Astrocyte (in vitro differentiated cells and primary cell): ENCODE data around the gene COQ8A. TPM values are rescaled to one million over a fixed set of nuclear protein-coding genes. Genes with fewer than 3 reads are reported as not detected.
A peak's percentile ranks its signal among the peaks of the same experiment; 100 is the strongest.

ENCODE experiments used
- DNase-seq: peaks from one replicate; pipeline ENCODE4 v3.0.0-alpha.2; 2010; ENCODE audit warnings: low read depth
- FAIRE-seq: peaks from 2 replicates; lab custom pipeline; 2011; peaks lifted over from hg19 to GRCh38; lab: Jason Lieb, UNC
- H2AFZ ChIP-seq: 2 replicates; pipeline ENCODE4 v1.6.0; 2012; ENCODE audit warnings: low read depth, low read length, inconsistent platforms
- H3K27ac ChIP-seq: 2 replicates; pipeline ENCODE4 v1.5.1; 2011; ENCODE audit warnings: low read depth, low read length, inconsistent platforms
- H3K27me3 ChIP-seq: 2 replicates; pipeline ENCODE4 v1.6.0; 2011; ENCODE audit warnings: low read length, inconsistent platforms; ENCODE audit not compliant: insufficient read depth
- H3K36me3 ChIP-seq: 2 replicates; pipeline ENCODE4 v1.5.1; 2011; ENCODE audit warnings: low read length, inconsistent platforms; ENCODE audit not compliant: insufficient read depth
- H3K4me1 ChIP-seq: 2 replicates; pipeline ENCODE4 v1.5.1; 2011; ENCODE audit warnings: low read length, inconsistent platforms; ENCODE audit not compliant: insufficient read depth
- H3K4me2 ChIP-seq: 2 replicates; pipeline ENCODE4 v1.6.0; 2012; ENCODE audit warnings: low read length, inconsistent platforms
- H3K4me3 ChIP-seq: 2 replicates; pipeline ENCODE4 v1.5.1; 2011; ENCODE audit warnings: low read depth, mild to moderate bottlenecking, low read length, inconsistent platforms; ENCODE audit not compliant: insufficient read depth
- H3K79me2 ChIP-seq: 2 replicates; pipeline ENCODE4 v1.6.0; 2012; ENCODE audit warnings: mild to moderate bottlenecking, low read length, inconsistent platforms; ENCODE audit not compliant: insufficient read depth
- H3K9ac ChIP-seq: 2 replicates; pipeline ENCODE4 v1.6.0; 2012; ENCODE audit warnings: mild to moderate bottlenecking, low read length, inconsistent platforms
- H3K9me3 ChIP-seq: 2 replicates; pipeline ENCODE4 v1.5.1; 2012; ENCODE audit warnings: low read depth, mild to moderate bottlenecking, low read length, inconsistent platforms; ENCODE audit not compliant: insufficient read depth
- H4K20me1 ChIP-seq: 2 replicates; pipeline ENCODE4 v1.6.0; 2012; ENCODE audit warnings: low read length, inconsistent platforms; ENCODE audit not compliant: insufficient read depth
- H3K27ac Mint-ChIP-seq: one replicate; pipeline ENCODE4 v1.8.0; 2021; ENCODE audit warnings: mild to moderate bottlenecking, mixed read lengths; ENCODE audit not compliant: unreplicated experiment
- H3K27me3 Mint-ChIP-seq: one replicate; pipeline ENCODE4 v1.8.0; 2021; ENCODE audit warnings: low read depth, mixed read lengths; ENCODE audit not compliant: unreplicated experiment
- H3K36me3 Mint-ChIP-seq: one replicate; pipeline ENCODE4 v1.8.0; 2021; ENCODE audit warnings: low read depth, mixed read lengths; ENCODE audit not compliant: unreplicated experiment
- H3K4me1 Mint-ChIP-seq: one replicate; pipeline ENCODE4 v1.8.0; 2021; ENCODE audit warnings: low read depth, mixed read lengths; ENCODE audit not compliant: unreplicated experiment
- H3K4me3 Mint-ChIP-seq: one replicate; pipeline ENCODE4 v1.8.0; 2021; ENCODE audit warnings: mild to moderate bottlenecking, moderate library complexity, mixed read lengths; ENCODE audit not compliant: unreplicated experiment
- H3K9me3 Mint-ChIP-seq: one replicate; pipeline ENCODE4 v1.8.0; 2021; ENCODE audit warnings: mild to moderate bottlenecking, mixed read lengths; ENCODE audit not compliant: unreplicated experiment
- EZH2 ChIP-seq: IDR thresholded peaks from 2 replicates; pipeline ENCODE4 v1.6.1; 2012; ENCODE audit warnings: mild to moderate bottlenecking, low read length, inconsistent platforms; ENCODE audit not compliant: insufficient read depth
- total RNA-seq: library from RNA; stranded (reverse); gene quantifications from 2 replicates; pipeline ENCODE4 v1.2.1, GENCODE V29; 2021
- TF ChIP-seq, protein P1 (sequence below): IDR thresholded peaks from 2 replicates; pipeline ENCODE4 v1.5.1; 2011; ENCODE audit warnings: low read depth, mild to moderate bottlenecking, inconsistent platforms, low read length, moderate library complexity; ENCODE audit not compliant: insufficient read depth

Gene COQ8A
- total RNA-seq, 1 donor from 2014 or later: 8.2 TPM

DNA sequence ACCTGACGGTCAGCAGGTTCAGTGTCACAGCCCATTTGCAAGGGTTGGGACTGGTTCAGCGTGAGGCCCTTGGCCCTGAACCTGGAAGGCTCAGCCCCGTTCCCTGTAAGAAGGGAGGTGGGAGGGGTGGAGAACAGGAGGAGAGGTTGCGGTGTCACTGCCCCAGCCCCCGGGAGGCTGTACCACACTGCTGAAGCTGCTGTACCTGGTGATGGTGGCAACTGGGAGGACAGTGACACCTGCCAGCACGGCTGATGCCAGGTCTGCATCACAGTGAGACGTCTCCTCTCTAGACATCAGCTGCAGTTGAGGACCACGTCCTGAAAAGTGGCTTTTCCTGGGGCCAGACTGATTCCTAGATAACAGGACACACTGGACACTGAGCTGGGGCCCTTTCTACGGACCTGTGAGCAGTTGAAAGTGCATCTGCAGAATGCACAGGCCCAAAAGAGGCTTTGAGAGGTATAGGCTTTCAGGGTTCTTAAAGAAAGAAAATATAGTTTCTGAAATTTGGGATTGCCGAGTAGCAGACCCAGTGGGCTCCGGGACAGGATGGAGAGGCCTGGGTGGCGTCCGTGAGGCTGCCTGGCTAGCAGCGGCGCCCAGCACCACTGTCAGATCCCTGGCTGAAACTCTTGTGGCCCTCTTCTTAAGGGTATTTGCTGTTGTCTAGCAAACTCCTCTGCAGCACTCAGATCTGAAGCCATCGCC is 47.7 kb downstream of the COQ8A start:
- H3K4me2 ChIP-seq: no peak overlapping the region
- no peaks in the 10 kb centered on the region for H3K4me1 ChIP-seq
- H3K27me3 ChIP-seq: no peaks in the 10 kb centered on the region
- no peaks in the 10 kb centered on the region for H3K27me3 Mint-ChIP-seq
- H3K9me3 ChIP-seq: no peaks in the 10 kb centered on the region
- H3K4me1 Mint-ChIP-seq: peaks cover 17% of the 10 kb centered on the region
- no peak overlapping the region for H2AFZ ChIP-seq
- H3K4me3 ChIP-seq: no peak overlapping the region
- H3K9ac ChIP-seq: no peak overlapping the region
- no peak for FAIRE-seq
- H3K36me3 Mint-ChIP-seq: peaks cover 9% of the 10 kb centered on the region
- no peak for DNase-seq
- no peak overlapping the region for H3K4me3 Mint-ChIP-seq
- no peaks in the 10 kb centered on the region for H3K79me2 ChIP-seq
- H3K9me3 Mint-ChIP-seq: no peaks in the 10 kb centered on the region
- no peaks in the 10 kb centered on the region for H4K20me1 ChIP-seq
- TF ChIP-seq, protein P1, sequence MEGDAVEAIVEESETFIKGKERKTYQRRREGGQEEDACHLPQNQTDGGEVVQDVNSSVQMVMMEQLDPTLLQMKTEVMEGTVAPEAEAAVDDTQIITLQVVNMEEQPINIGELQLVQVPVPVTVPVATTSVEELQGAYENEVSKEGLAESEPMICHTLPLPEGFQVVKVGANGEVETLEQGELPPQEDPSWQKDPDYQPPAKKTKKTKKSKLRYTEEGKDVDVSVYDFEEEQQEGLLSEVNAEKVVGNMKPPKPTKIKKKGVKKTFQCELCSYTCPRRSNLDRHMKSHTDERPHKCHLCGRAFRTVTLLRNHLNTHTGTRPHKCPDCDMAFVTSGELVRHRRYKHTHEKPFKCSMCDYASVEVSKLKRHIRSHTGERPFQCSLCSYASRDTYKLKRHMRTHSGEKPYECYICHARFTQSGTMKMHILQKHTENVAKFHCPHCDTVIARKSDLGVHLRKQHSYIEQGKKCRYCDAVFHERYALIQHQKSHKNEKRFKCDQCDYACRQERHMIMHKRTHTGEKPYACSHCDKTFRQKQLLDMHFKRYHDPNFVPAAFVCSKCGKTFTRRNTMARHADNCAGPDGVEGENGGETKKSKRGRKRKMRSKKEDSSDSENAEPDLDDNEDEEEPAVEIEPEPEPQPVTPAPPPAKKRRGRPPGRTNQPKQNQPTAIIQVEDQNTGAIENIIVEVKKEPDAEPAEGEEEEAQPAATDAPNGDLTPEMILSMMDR: no peak
- no peak for TF ChIP-seq EZH2
- H3K27ac ChIP-seq: no peak overlapping the region
- H3K36me3 ChIP-seq: no peaks in the 10 kb centered on the region
- peak overlapping the region; percentile 75 for H3K27ac Mint-ChIP-seq

DNA sequence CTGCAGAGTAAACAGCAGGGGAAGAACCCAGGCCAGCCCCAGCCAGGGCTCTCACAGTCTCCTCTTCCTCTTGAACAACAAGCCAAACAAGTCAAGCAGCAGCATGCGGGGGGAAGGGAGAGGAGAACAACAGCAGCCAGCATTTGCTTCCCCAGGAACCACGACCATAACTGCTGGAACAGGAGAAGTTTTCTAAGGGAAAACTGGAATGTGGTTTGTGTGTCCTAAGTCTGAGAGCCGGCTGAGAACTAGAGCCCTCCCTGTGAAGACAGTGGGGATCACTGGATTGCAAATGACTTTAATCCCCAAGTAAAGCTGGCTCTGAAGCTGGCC is 48.2 kb downstream of the COQ8A start:
- Mint-ChIP-seq H3K36me3 (peaks cover 9% of the 10 kb centered on the region), H3K9me3 (no peaks in the 10 kb centered on the region), H3K4me1 (peaks cover 17% of the 10 kb centered on the region), H3K27ac (no peak overlapping the region), H3K27me3 (no peaks in the 10 kb centered on the region), H3K4me3 (no peak overlapping the region)
- no peak overlapping the region for H3K9ac ChIP-seq
- no peak overlapping the region for H3K27ac ChIP-seq
- H3K4me1 ChIP-seq: no peaks in the 10 kb centered on the region
- DNase-seq: no peak
- no peaks in the 10 kb centered on the region for H3K36me3 ChIP-seq
- H4K20me1 ChIP-seq: no peaks in the 10 kb centered on the region
- H3K4me2 ChIP-seq: no peak overlapping the region
- FAIRE-seq: no peak
- TF ChIP-seq, protein P1: no peak
- no peak for TF ChIP-seq EZH2
- no peak overlapping the region for H2AFZ ChIP-seq
- H3K9me3 ChIP-seq: no peaks in the 10 kb centered on the region
- H3K27me3 ChIP-seq: no peaks in the 10 kb centered on the region
- H3K4me3 ChIP-seq: no peak overlapping the region
- no peaks in the 10 kb centered on the region for H3K79me2 ChIP-seq
